Keratinocyte (primary cell): Measurements from ENCODE around the gene RASGEF1B. TPM values are rescaled to one million over a fixed set of nuclear protein-coding genes. Genes with fewer than 3 reads are reported as not detected.

Source experiments
- DNase-seq: peaks from one replicate; pipeline ENCODE4 v3.0.0-alpha.2; 2011; ENCODE audit warnings: low read depth, missing footprints, low spot score
- FAIRE-seq: peaks from 2 replicates; lab custom pipeline; 2011; peaks lifted over from hg19 to GRCh38; lab: Jason Lieb, UNC
- H2AFZ ChIP-seq: 2 replicates; pipeline ENCODE4 v1.6.0; 2012; ENCODE audit warnings: low read length, control low read depth, inconsistent platforms; ENCODE audit not compliant: control insufficient read depth
- H3K27ac ChIP-seq: 2 replicates; pipeline ENCODE4 v1.5.1; 2011; ENCODE audit warnings: low read length; ENCODE audit not compliant: control insufficient read depth, insufficient read depth
- H3K27me3 ChIP-seq: 3 replicates; pipeline ENCODE4 v1.6.0; 2011; ENCODE audit warnings: low read length; ENCODE audit not compliant: control insufficient read depth, insufficient read depth; ENCODE audit errors: extremely low read depth
- H3K36me3 ChIP-seq, 2 experiments: 2 replicates in 1 of 2; 3 replicates in 1 of 2; pipeline ENCODE4 v1.5.1; 2011; ENCODE audit warnings: low read length in 2 of 2, mild to moderate bottlenecking in 1 of 2; ENCODE audit not compliant: control insufficient read depth in 2 of 2, insufficient read depth in 2 of 2; ENCODE audit errors: extremely low read depth in 1 of 2
- H3K4me1 ChIP-seq: 3 replicates; pipeline ENCODE4 v1.5.1; 2011; ENCODE audit warnings: low read length; ENCODE audit not compliant: control insufficient read depth, insufficient read depth; ENCODE audit errors: extremely low read depth
- H3K4me2 ChIP-seq: 3 replicates; pipeline ENCODE4 v1.6.0; 2011; ENCODE audit warnings: low read depth, low read length; ENCODE audit not compliant: control insufficient read depth, insufficient read depth; ENCODE audit errors: extremely low read depth
- H3K4me3 ChIP-seq, 3 experiments: fragments of 200-600 bp in 1 of 3; sonication (generic) in 1 of 3; 2 replicates in 2 of 3; 3 replicates in 1 of 3; pipeline ENCODE4 v1.5.1; 2011 to 2016; ENCODE audit warnings: low read length in 3 of 3, mild to moderate bottlenecking in 3 of 3, control low read depth in 2 of 3, inconsistent platforms in 1 of 3, low read depth in 1 of 3, mixed read lengths in 1 of 3, mixed run types in 1 of 3, moderate library complexity in 1 of 3; ENCODE audit not compliant: control insufficient read depth in 2 of 3, insufficient read depth in 2 of 3; ENCODE audit errors: extremely low read depth in 1 of 3
- H3K79me2 ChIP-seq: 2 replicates; pipeline ENCODE4 v1.6.0; 2012; ENCODE audit warnings: low read length; ENCODE audit not compliant: control insufficient read depth, insufficient read depth
- H3K9ac ChIP-seq: 3 replicates; pipeline ENCODE4 v1.6.0; 2011; ENCODE audit warnings: low read length; ENCODE audit not compliant: control insufficient read depth, insufficient read depth; ENCODE audit errors: extremely low read depth
- H3K9me1 ChIP-seq: 3 replicates; pipeline ENCODE4 v1.6.0; 2011; ENCODE audit warnings: low read length; ENCODE audit not compliant: control insufficient read depth, insufficient read depth; ENCODE audit errors: extremely low read depth
- H3K9me3 ChIP-seq: 2 replicates; pipeline ENCODE4 v1.5.1; 2012; ENCODE audit warnings: low read depth, low read length; ENCODE audit not compliant: control insufficient read depth
- H4K20me1 ChIP-seq: 3 replicates; pipeline ENCODE4 v1.6.0; 2011; ENCODE audit warnings: low read length; ENCODE audit not compliant: control insufficient read depth, insufficient read depth; ENCODE audit errors: extremely low read depth
- CTCF ChIP-seq, 3 experiments: IDR thresholded peaks in 1 of 3; conservative IDR thresholded peaks in 1 of 3; optimal IDR thresholded peaks in 1 of 3; 2 replicates in 2 of 3; 3 replicates in 1 of 3; pipeline versions ENCODE3 to v1.5.1; 2011; ENCODE audit warnings: low read length in 3 of 3, mild to moderate bottlenecking in 3 of 3, moderate library complexity in 2 of 3, control low read depth in 1 of 3, inconsistent platforms in 1 of 3; ENCODE audit not compliant: insufficient read depth in 2 of 3; ENCODE audit errors: extremely low read depth in 1 of 3
- EZH2 ChIP-seq: IDR thresholded peaks from one replicate; pipeline ENCODE4 v1.6.1; 2012; ENCODE audit warnings: inconsistent platforms, mild to moderate bottlenecking, low read length, moderate library complexity
- dilution Hi-C: fragments of 300-500 bp; cut with MboI; formaldehyde crosslinking; loops from one replicate; pipeline ENCODE4 v1.7.0; 2020; ENCODE audit warnings: low sequenced_read_pairs; ENCODE audit not compliant: extremely low pct_ligation_motif_present
- polyA plus RNA-seq, 5 experiments: library from polyadenylated mRNA; depleted of rRNA in 3 of 5; stranded (reverse) in 3 of 5; stranded (forward) in 1 of 5; unstranded in 1 of 5; fragments of >200 nt; gene quantifications; 1 replicate in 1 of 5; 2 replicates in 3 of 5; 3 replicates in 1 of 5; pipeline versions ENCODE4 v1.2.1 to v1.2.3, GENCODE V29; 2011 to 2012; ENCODE audit warnings: missing spikeins in 2 of 5, low read depth in 1 of 5, low replicate concordance in 1 of 5

RASGEF1B gene
- polyA plus RNA-seq, 1 donor (not counting 4 experiments of a cell fraction or from before 2014, with no cell fraction given): 0.68 TPM

GRCh38 chr4:81429031-81429430, 42.7 kb downstream of the RASGEF1B start:
- no peaks in the 10 kb centered on the region for H3K9me1 ChIP-seq
- H3K9me3 ChIP-seq: no peaks in the 10 kb centered on the region
- no peak overlapping the region for H3K4me3 ChIP-seq
- TF ChIP-seq CTCF (optimal IDR thresholded peaks at IDR 0.05 in 1 of 3, IDR thresholded peaks at IDR 0.05 in 1 of 3, conservative IDR thresholded peaks at IDR 0.05 in 1 of 3; ENCODE audit: extremely low read depth in 1 of 3, insufficient read depth in 2 of 3, low read length in 3 of 3) (no peak), EZH2 (no peak)
- no peak overlapping the region for H3K9ac ChIP-seq
- no peaks in the 10 kb centered on the region for H3K36me3 ChIP-seq
- H4K20me1 ChIP-seq: no peaks in the 10 kb centered on the region
- no peak for DNase-seq
- H3K79me2 ChIP-seq: no peaks in the 10 kb centered on the region
- H2AFZ ChIP-seq: no peak overlapping the region
- dilution Hi-C loops: no loop called here
- no peak for FAIRE-seq
- no peak overlapping the region for H3K27ac ChIP-seq
- peaks cover 38% of the 10 kb centered on the region for H3K4me1 ChIP-seq
- H3K4me2 ChIP-seq: no peak overlapping the region
- H3K27me3 ChIP-seq: no peaks in the 10 kb centered on the region

- H3K79me2 ChIP-seq: no peaks in the 10 kb centered on the region
- H3K9me1 ChIP-seq: no peaks in the 10 kb centered on the region
- H3K4me2 ChIP-seq: peak overlapping the region; percentile 86
- peaks cover 47% of the 10 kb centered on the region for H3K4me1 ChIP-seq
- peak overlapping the region; percentile 76 for H3K9ac ChIP-seq
- FAIRE-seq (no peak), DNase-seq (no peak)
- no peaks in the 10 kb centered on the region for H3K27me3 ChIP-seq
- H2AFZ ChIP-seq: peak overlapping the region; percentile 55
- H3K36me3 ChIP-seq: no peaks in the 10 kb centered on the region
- H3K27ac ChIP-seq: peak overlapping the region; percentile 95
- TF ChIP-seq EZH2 (no peak), CTCF (optimal IDR thresholded peaks at IDR 0.05 in 1 of 3, IDR thresholded peaks at IDR 0.05 in 1 of 3, conservative IDR thresholded peaks at IDR 0.05 in 1 of 3; ENCODE audit: extremely low read depth in 1 of 3, insufficient read depth in 2 of 3, low read length in 3 of 3) (no peak)
- dilution Hi-C loops: no loop called here
- no peaks in the 10 kb centered on the region for H4K20me1 ChIP-seq
- H3K4me3 ChIP-seq: no peak overlapping the region
- H3K9me3 ChIP-seq: no peaks in the 10 kb centered on the region
These were observed 43.7 kb downstream of the RASGEF1B start for GRCh38 chr4:81428002-81428401.
